NCI-H128 (cell line): ENCODE data around the gene WASF3.

Experiments used
- DNase-seq: peaks from one replicate; lab custom pipeline; 2025; ENCODE audit not compliant: unreplicated experiment; lab: John Stamatoyannopoulos, UW

WASF3 gene

GRCh38 chr13:26544707-26545106, 12.8 kb upstream of the WASF3 start:
- DNase-seq, result no peak

- DNase-seq, result no peak
These were observed 9.2 kb upstream of the WASF3 start for GRCh38 chr13:26548205-26548765.

- no peak for DNase-seq
These were observed 7.8 kb upstream of the WASF3 start for GRCh38 chr13:26549713-26550112.

GRCh38 chr13:26551255-26551860, 6.1 kb upstream of the WASF3 start:
- no peak for DNase-seq

GRCh38 chr13:26555413-26555812, 2.1 kb upstream of the WASF3 start:
- no peak for DNase-seq

GRCh38 chr13:26557051-26557392, 461 bp upstream of the WASF3 start:
- no peak for DNase-seq

GRCh38 chr13:26558074-26558805, 757 bp downstream of the WASF3 start:
- DNase-seq, result no peak

GRCh38 chr13:26558987-26559386, 1.5 kb downstream of the WASF3 start:
- no peak for DNase-seq

GRCh38 chr13:26560456-26560855, 3.0 kb downstream of the WASF3 start:
- DNase-seq, result no peak

GRCh38 chr13:26561067-26561466, 3.6 kb downstream of the WASF3 start:
- DNase-seq, result no peak

- DNase-seq, result no peak
These were observed 4.4 kb downstream of the WASF3 start for GRCh38 chr13:26561651-26562511.

- DNase-seq, result no peak
These were observed 5.0 kb downstream of the WASF3 start for GRCh38 chr13:26562512-26562890.

GRCh38 chr13:26563713-26564112, 6.2 kb downstream of the WASF3 start:
- DNase-seq, result no peak

GRCh38 chr13:26568132-26568815, 10.8 kb downstream of the WASF3 start:
- no peak for DNase-seq

- DNase-seq, result no peak
These were observed 14.0 kb downstream of the WASF3 start for GRCh38 chr13:26571518-26571917.

GRCh38 chr13:26575244-26575643, 17.8 kb downstream of the WASF3 start:
- no peak for DNase-seq

GRCh38 chr13:26579580-26579979, 22.1 kb downstream of the WASF3 start:
- no peak for DNase-seq

- DNase-seq, result no peak
These were observed 26.2 kb downstream of the WASF3 start for GRCh38 chr13:26583662-26584061.

- no peak for DNase-seq
These were observed 27.2 kb downstream of the WASF3 start for GRCh38 chr13:26584713-26585112.

GRCh38 chr13:26585136-26585535, 27.7 kb downstream of the WASF3 start:
- DNase-seq, result no peak

- DNase-seq, result no peak
These were observed 29.8 kb downstream of the WASF3 start for GRCh38 chr13:26587251-26587650.
